K562 (cell line): ENCODE data around the gene SKOR1. TPM values are rescaled to one million over a fixed set of nuclear protein-coding genes. Genes with fewer than 3 reads are reported as not detected.

Source experiments
- ZNF174 ChIP-seq: fragments of 250-450 bp; sonication (Bioruptor Pico); IDR thresholded peaks from 2 replicates; pipeline ENCODE4 v1.4.0; 2020; ENCODE audit warnings: mild to moderate bottlenecking
- polyA plus RNA-seq, 8 experiments: library from polyadenylated mRNA; depleted of rRNA in 4 of 8; stranded (reverse) in 5 of 8; unstranded in 3 of 8; fragments of >200 nt; fragmentation: Nextera tagmentation in 2 of 8; fragmentation: Illumina TruSeq in 1 of 8; extraction: Ambion mirVana in 2 of 8; extraction: Trizol in 1 of 8; gene quantifications; 2 replicates each; pipeline versions ENCODE4 v1.2.1 to v1.2.3, GENCODE V29; 2011 to 2014; ENCODE audit warnings: inconsistent platforms in 1 of 8, missing spikeins in 1 of 8
- total RNA-seq, 7 experiments: library from RNA; depleted of rRNA in 6 of 7; stranded (reverse); fragments of >200 nt in 6 of 7; fragmentation: Illumina TruSeq in 2 of 7; extraction: Trizol in 2 of 7; gene quantifications; 2 replicates each; pipeline versions ENCODE4 v1.2.1 to v1.2.3, GENCODE V29; 2011 to 2021; ENCODE audit warnings: low replicate concordance in 1 of 7
- TF ChIP-seq, protein P1 (sequence below), 2 experiments: fragments of 450-650 bp in 1 of 2; sonication (generic) in 1 of 2; formaldehyde crosslinking in 1 of 2; IDR thresholded peaks; 2 replicates each; pipeline versions ENCODE4 v1.7.1 to v1.9.0; 2016 to 2022; ENCODE audit warnings: inconsistent platforms in 1 of 2, mild to moderate bottlenecking in 1 of 2, missing genetic modification reagents in 1 of 2

The SKOR1 gene
- total and polyA plus RNA-seq, 9 of the 15 experiments (the other 6 are each of a cell fraction or from before 2014, with no cell fraction given): 0.04 to 0.41 (median 0.09) TPM; not detected in 3

DNA sequence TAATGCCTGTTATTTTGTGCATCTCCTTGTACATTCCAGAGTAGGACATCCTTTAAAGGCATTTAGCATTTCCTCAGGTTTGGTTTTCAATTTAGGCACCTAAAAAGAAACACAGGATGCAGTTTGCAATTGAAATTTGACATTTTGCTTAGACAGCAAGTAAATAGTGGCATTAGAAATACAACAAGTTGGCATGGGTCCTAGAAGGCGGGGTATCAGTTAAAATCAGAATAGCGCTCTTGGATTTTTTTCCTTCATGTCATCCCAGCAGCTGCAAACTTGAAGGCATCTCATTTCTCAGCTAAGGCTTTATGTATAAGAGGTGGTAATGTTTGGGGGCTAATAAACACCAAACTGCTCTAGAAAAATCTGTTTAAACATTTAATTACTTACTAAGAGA is 47.5 kb upstream of the SKOR1 start (continued):
- TF ChIP-seq, protein P1, sequence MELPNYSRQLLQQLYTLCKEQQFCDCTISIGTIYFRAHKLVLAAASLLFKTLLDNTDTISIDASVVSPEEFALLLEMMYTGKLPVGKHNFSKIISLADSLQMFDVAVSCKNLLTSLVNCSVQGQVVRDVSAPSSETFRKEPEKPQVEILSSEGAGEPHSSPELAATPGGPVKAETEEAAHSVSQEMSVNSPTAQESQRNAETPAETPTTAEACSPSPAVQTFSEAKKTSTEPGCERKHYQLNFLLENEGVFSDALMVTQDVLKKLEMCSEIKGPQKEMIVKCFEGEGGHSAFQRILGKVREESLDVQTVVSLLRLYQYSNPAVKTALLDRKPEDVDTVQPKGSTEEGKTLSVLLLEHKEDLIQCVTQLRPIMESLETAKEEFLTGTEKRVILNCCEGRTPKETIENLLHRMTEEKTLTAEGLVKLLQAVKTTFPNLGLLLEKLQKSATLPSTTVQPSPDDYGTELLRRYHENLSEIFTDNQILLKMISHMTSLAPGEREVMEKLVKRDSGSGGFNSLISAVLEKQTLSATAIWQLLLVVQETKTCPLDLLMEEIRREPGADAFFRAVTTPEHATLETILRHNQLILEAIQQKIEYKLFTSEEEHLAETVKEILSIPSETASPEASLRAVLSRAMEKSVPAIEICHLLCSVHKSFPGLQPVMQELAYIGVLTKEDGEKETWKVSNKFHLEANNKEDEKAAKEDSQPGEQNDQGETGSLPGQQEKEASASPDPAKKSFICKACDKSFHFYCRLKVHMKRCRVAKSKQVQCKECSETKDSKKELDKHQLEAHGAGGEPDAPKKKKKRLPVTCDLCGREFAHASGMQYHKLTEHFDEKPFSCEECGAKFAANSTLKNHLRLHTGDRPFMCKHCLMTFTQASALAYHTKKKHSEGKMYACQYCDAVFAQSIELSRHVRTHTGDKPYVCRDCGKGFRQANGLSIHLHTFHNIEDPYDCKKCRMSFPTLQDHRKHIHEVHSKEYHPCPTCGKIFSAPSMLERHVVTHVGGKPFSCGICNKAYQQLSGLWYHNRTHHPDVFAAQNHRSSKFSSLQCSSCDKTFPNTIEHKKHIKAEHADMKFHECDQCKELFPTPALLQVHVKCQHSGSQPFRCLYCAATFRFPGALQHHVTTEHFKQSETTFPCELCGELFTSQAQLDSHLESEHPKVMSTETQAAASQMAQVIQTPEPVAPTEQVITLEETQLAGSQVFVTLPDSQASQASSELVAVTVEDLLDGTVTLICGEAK (IDR thresholded peaks at IDR 0.05): no peak
- TF ChIP-seq, protein P1 (CRISPR knock-in tag; IDR thresholded peaks at IDR 0.05): no peak
- no peak for TF ChIP-seq ZNF174 (CRISPR knock-in tag)
- TF ChIP-seq, all 486 proteins: peak for 0
